ENCODE results near the gene APBB2.

Gene APBB2

DNA sequence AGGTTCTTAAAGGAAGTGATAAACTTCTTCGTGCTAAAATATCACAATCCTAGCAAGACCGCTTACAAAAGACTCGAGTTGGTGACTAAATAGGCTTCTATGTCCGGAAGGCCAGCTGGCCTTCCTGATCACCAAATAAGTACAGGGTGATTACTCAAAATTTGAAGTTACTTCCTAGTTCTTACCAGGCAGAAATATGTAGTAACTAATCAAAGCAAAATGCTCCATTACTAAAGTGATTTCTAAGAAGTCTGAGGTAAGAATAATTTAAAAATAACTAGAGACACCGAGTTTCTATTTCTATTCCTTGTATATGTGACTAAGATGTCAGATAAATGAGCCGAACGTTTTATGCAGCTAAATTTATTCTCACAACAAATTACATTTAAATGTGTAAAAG, 402.4 kb downstream of the APBB2 start:
- Histone ChIP-seq H3K9ac (ENCODE audit: insufficient read length, low read depth) (no peak overlapping the region), H3K9me3 (ENCODE audit: insufficient read depth, low read length) (no peaks in the 10 kb centered on the region), H3K4me3 (ENCODE audit: insufficient read length, low read depth) (no peak overlapping the region), H3K4me1 (ENCODE audit: insufficient read depth, insufficient read length) (no peaks in the 10 kb centered on the region), H3K36me3 (ENCODE audit: insufficient read depth, insufficient read length, low read length) (peaks cover 23% of the 10 kb centered on the region), H3K27me3 (ENCODE audit: insufficient read depth, insufficient read length) (no peaks in the 10 kb centered on the region)
- no peak for DNase-seq (ENCODE audit: low read depth, low spot score)
- TF ChIP-seq YY1 (IDR thresholded peaks at IDR 0.05; ENCODE audit: insufficient read depth, insufficient read length), result no peak
- TF ChIP-seq ZNF274 (IDR thresholded peaks at IDR 0.05; ENCODE audit: low read depth, low read length), result no peak
- no peak for TF ChIP-seq SUZ12 (IDR thresholded peaks at IDR 0.05; ENCODE audit: extremely low read depth, insufficient read depth, insufficient read length)

DNA sequence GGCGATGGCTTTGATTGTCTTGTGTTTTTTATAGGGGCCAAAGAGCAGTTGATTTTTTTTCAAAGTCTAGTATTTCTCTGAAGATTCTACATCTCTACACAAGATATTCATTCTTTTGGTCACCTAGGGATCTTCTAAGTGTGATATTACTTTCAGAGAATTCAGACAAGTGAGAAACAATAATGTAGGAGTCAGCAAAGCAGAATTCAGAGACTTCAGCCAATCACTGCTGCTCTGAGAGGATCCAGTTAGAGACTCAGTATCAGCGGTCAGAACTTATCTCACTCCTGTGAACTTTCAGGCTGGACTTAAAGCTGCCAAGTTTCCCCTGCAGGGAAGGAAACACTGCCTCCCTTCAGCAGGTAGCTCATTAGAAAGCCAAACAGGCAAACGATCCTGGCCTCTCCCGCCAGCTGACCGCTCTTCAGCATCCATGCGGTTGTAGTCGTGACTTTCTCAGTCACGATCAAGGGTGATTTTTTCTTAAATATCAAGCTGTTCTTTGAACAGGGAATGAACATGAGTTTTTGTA, 405.4 kb downstream of the APBB2 start:
- DNase-seq (ENCODE audit: low read depth, low spot score), result no peak
- Histone ChIP-seq H3K36me3 (ENCODE audit: insufficient read depth, insufficient read length, low read length) (peaks cover 4% of the 10 kb centered on the region), H3K4me1 (ENCODE audit: insufficient read depth, insufficient read length) (no peaks in the 10 kb centered on the region), H3K9ac (ENCODE audit: insufficient read length, low read depth) (no peak overlapping the region), H3K27me3 (ENCODE audit: insufficient read depth, insufficient read length) (no peaks in the 10 kb centered on the region), H3K4me3 (ENCODE audit: insufficient read length, low read depth) (no peak overlapping the region), H3K9me3 (ENCODE audit: insufficient read depth, low read length) (no peaks in the 10 kb centered on the region)
- TF ChIP-seq YY1 (IDR thresholded peaks at IDR 0.05; ENCODE audit: insufficient read depth, insufficient read length) (no peak), ZNF274 (IDR thresholded peaks at IDR 0.05; ENCODE audit: low read depth, low read length) (no peak), SUZ12 (IDR thresholded peaks at IDR 0.05; ENCODE audit: extremely low read depth, insufficient read depth, insufficient read length) (no peak)

DNA sequence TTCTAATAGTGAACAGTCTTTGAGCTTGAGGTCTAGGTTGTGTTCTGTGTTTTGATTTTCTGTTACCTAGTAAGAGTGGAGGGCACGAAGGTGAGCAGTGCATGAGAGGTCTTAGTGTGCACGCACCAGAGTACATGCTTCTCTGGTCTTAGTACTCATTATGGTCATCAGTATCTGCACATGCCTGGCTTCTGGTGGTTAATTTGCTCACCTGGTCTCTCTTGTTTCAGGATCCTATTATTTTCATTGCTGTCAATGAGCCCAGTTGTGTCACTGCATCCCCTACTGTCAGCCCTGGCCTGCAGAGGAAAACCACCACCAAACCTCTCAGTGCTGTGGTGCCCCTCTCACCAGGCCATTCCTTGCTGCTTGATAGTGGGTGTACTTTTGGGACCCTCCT, 409.7 kb downstream of the APBB2 start:
- H3K9ac ChIP-seq (ENCODE audit: insufficient read length, low read depth), result no peak overlapping the region

GRCh38 chr4:40800064-40800463, 414.3 kb downstream of the APBB2 start:
- no peaks in the 10 kb centered on the region for H3K36me3 ChIP-seq (ENCODE audit: insufficient read depth, insufficient read length, low read length)
- no peaks in the 10 kb centered on the region for H3K4me1 ChIP-seq (ENCODE audit: insufficient read depth, insufficient read length)
- H3K9me3 ChIP-seq (ENCODE audit: insufficient read depth, low read length), result no peaks in the 10 kb centered on the region
- TF ChIP-seq YY1 (IDR thresholded peaks at IDR 0.05; ENCODE audit: insufficient read depth, insufficient read length) (no peak), ZNF274 (IDR thresholded peaks at IDR 0.05; ENCODE audit: low read depth, low read length) (no peak), SUZ12 (IDR thresholded peaks at IDR 0.05; ENCODE audit: extremely low read depth, insufficient read depth, insufficient read length) (no peak)
- no peaks in the 10 kb centered on the region for H3K27me3 ChIP-seq (ENCODE audit: insufficient read depth, insufficient read length)
- H3K4me3 ChIP-seq (ENCODE audit: insufficient read length, low read depth), result no peak overlapping the region
- no peak for DNase-seq (ENCODE audit: low read depth, low spot score)
- no peak overlapping the region for H3K9ac ChIP-seq (ENCODE audit: insufficient read length, low read depth)

More for the DNA sequence above, 409.7 kb downstream of the APBB2 start:
- Histone ChIP-seq H3K27me3 (ENCODE audit: insufficient read depth, insufficient read length) (no peaks in the 10 kb centered on the region), H3K9me3 (ENCODE audit: insufficient read depth, low read length) (no peaks in the 10 kb centered on the region), H3K4me3 (ENCODE audit: insufficient read length, low read depth) (no peak overlapping the region), H3K4me1 (ENCODE audit: insufficient read depth, insufficient read length) (no peaks in the 10 kb centered on the region), H3K36me3 (ENCODE audit: insufficient read depth, insufficient read length, low read length) (no peaks in the 10 kb centered on the region)
- TF ChIP-seq SUZ12 (IDR thresholded peaks at IDR 0.05; ENCODE audit: extremely low read depth, insufficient read depth, insufficient read length) (no peak), ZNF274 (IDR thresholded peaks at IDR 0.05; ENCODE audit: low read depth, low read length) (no peak), YY1 (IDR thresholded peaks at IDR 0.05; ENCODE audit: insufficient read depth, insufficient read length) (no peak)
- DNase-seq (ENCODE audit: low read depth, low spot score), result no peak

- Histone ChIP-seq H3K4me1 (ENCODE audit: insufficient read depth, insufficient read length) (no peaks in the 10 kb centered on the region), H3K27me3 (ENCODE audit: insufficient read depth, insufficient read length) (no peaks in the 10 kb centered on the region), H3K4me3 (ENCODE audit: insufficient read length, low read depth) (no peak overlapping the region), H3K36me3 (ENCODE audit: insufficient read depth, insufficient read length, low read length) (no peaks in the 10 kb centered on the region), H3K9ac (ENCODE audit: insufficient read length, low read depth) (no peak overlapping the region), H3K9me3 (ENCODE audit: insufficient read depth, low read length) (no peaks in the 10 kb centered on the region)
- TF ChIP-seq SUZ12 (IDR thresholded peaks at IDR 0.05; ENCODE audit: extremely low read depth, insufficient read depth, insufficient read length), result no peak
- TF ChIP-seq YY1 (IDR thresholded peaks at IDR 0.05; ENCODE audit: insufficient read depth, insufficient read length), result no peak
- no peak for TF ChIP-seq ZNF274 (IDR thresholded peaks at IDR 0.05; ENCODE audit: low read depth, low read length)
- DNase-seq (ENCODE audit: low read depth, low spot score), result no peak
Measured at GRCh38 chr4:40789771-40790170, 424.6 kb downstream of the APBB2 start.

- TF ChIP-seq ZNF274 (IDR thresholded peaks at IDR 0.05; ENCODE audit: low read depth, low read length) (no peak), YY1 (IDR thresholded peaks at IDR 0.05; ENCODE audit: insufficient read depth, insufficient read length) (no peak), SUZ12 (IDR thresholded peaks at IDR 0.05; ENCODE audit: extremely low read depth, insufficient read depth, insufficient read length) (no peak)
- no peaks in the 10 kb centered on the region for H3K4me1 ChIP-seq (ENCODE audit: insufficient read depth, insufficient read length)
- no peaks in the 10 kb centered on the region for H3K36me3 ChIP-seq (ENCODE audit: insufficient read depth, insufficient read length, low read length)
- no peak overlapping the region for H3K4me3 ChIP-seq (ENCODE audit: insufficient read length, low read depth)
- DNase-seq (ENCODE audit: low read depth, low spot score), result no peak
- no peaks in the 10 kb centered on the region for H3K27me3 ChIP-seq (ENCODE audit: insufficient read depth, insufficient read length)
- H3K9me3 ChIP-seq (ENCODE audit: insufficient read depth, low read length), result no peaks in the 10 kb centered on the region
- no peak overlapping the region for H3K9ac ChIP-seq (ENCODE audit: insufficient read length, low read depth)
Measured at GRCh38 chr4:40789031-40789430, 425.3 kb downstream of the APBB2 start.

DNA sequence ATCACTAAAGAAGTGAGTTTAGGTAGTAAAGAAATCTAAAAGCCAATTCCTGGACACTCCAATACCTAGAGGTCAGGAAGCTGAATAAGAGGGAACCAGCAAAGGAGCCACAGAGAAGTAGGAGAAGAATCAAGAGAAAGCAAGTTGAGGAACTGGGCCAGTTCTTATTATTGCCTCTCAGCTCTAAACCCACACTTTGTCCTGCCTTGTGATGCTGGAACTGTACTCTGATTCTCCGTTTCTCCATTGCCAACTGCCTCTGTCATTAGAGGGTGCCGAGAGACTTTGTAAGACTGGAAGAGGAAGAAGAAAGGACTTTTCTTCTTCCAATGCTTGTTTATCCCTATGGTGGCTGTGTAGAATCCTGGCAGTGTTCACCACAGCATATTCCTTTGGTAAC, 426.0 kb downstream of the APBB2 start:
- Histone ChIP-seq H3K9me3 (ENCODE audit: insufficient read depth, low read length) (no peaks in the 10 kb centered on the region), H3K36me3 (ENCODE audit: insufficient read depth, insufficient read length, low read length) (no peaks in the 10 kb centered on the region), H3K4me3 (ENCODE audit: insufficient read length, low read depth) (no peak overlapping the region)

More for the DNA sequence above, 426.0 kb downstream of the APBB2 start:
- no peaks in the 10 kb centered on the region for H3K27me3 ChIP-seq (ENCODE audit: insufficient read depth, insufficient read length)
- no peaks in the 10 kb centered on the region for H3K4me1 ChIP-seq (ENCODE audit: insufficient read depth, insufficient read length)
- H3K9ac ChIP-seq (ENCODE audit: insufficient read length, low read depth), result no peak overlapping the region
- TF ChIP-seq YY1 (IDR thresholded peaks at IDR 0.05; ENCODE audit: insufficient read depth, insufficient read length) (no peak), ZNF274 (IDR thresholded peaks at IDR 0.05; ENCODE audit: low read depth, low read length) (no peak), SUZ12 (IDR thresholded peaks at IDR 0.05; ENCODE audit: extremely low read depth, insufficient read depth, insufficient read length) (no peak)
- DNase-seq (ENCODE audit: low read depth, low spot score), result no peak
